ENCODE data around the gene TBC1D10A. TPM values are rescaled to one million over a fixed set of nuclear protein-coding genes. Genes with fewer than 3 reads are reported as not detected.

The TBC1D10A gene
- polyA plus RNA-seq, 1 of the 3 experiments (the other 2 are of a cell fraction) = 15.3 TPM

DNA sequence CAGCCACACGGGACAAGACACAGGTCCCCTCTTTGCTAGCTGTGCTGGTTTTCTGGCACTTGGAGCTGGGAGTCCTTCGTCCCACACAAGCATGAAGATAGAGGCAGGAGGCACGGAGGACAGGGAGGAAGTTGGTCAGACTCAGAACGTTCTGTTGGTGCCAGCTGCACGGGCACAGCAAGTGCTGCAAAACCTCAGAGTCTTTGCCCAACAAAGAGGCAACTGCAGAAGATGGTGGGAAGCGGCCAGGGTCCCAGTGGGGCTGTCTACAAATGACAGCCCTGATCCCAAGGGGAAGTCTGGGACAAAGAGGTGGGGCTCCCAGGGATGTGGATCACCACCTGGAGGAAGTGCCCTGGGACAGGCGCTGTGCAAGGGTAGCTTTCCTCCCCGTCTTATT lies 50.7 kb downstream of the TBC1D10A start:
- Histone ChIP-seq H3K9me3 (no peaks in the 10 kb centered on the region), H3F3A (replicated peaks; ENCODE audit: insufficient read depth) (peaks cover 26% of the 10 kb centered on the region), H3K9ac (no peak overlapping the region), H2AFZ (ENCODE audit: low read depth) (no peak overlapping the region), H3K4me1 (ENCODE audit: control insufficient read depth in 1 of 2, insufficient read depth in 2 of 2, low read depth in 1 of 2, low read length in 1 of 2) (peaks cover 0 to 14% of the 10 kb centered on the region in 2 experiments; a peak in 2 of 4 replicates), H3K9me2 (no peaks in the 10 kb centered on the region), H3K4me3 (ENCODE audit: low read depth in 2 of 2, low read length in 1 of 2) (no peak overlapping the region), H3K36me3 (replicated peaks in 1 of 2; ENCODE audit: control insufficient read depth in 1 of 2, insufficient read depth in 2 of 2, low read length in 1 of 2) (no peaks in the 10 kb centered on the region), H4K20me1 (ENCODE audit: insufficient read depth) (no peaks in the 10 kb centered on the region), H3K79me2 (ENCODE audit: insufficient read depth) (no peaks in the 10 kb centered on the region), H3K4me2 (no peak overlapping the region), H3K27ac (ENCODE audit: low read depth in 2 of 2, low read length in 1 of 2) (no peak overlapping the region), H3K27me3 (ENCODE audit: insufficient read depth) (no peaks in the 10 kb centered on the region)
- WGBS (ENCODE audit: low lambda C conversion rate) = 94% methylated on average over 6 of the region's 8 CpGs
- ChIA-PET CTCF (interaction anchor here (1.3 to 3.1 kb wide), 3 partner anchors 10 to 111 kb away, joined by 3 to 23 read pairs (median 8); partner anchors contain the start of gene RNF215), POLR2A (no interaction called here)
- no peak for TF ChIP-seq EZH2phosphoT487 (IDR thresholded peaks at IDR 0.05; ENCODE audit: borderline replicate concordance, low read depth)
- no peak for TF ChIP-seq JUND (IDR thresholded peaks at IDR 0.05)
- TF ChIP-seq TAF1 (IDR thresholded peaks at IDR 0.05; ENCODE audit: borderline replicate concordance, low read depth, low read length) = no peak
- no peak for DNase-seq

DNA sequence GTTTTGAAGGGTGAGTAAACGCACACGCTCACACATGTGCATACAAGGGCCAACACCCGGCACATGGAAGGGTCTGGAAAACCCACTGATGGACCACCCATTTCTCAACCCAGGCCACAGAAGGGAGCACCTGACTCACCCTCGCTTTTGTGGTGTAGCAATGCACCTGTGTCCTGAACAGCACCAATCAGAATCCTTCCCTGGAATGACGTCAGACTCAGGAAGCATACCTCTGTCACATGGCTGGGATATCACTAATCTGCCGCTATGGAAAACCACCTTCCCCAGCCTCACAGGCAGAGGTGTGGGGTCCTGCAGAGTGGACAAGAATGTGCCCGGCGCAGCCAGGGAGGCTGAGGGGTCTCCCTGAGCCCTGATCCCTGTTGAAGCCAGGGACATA lies 51.1 kb downstream of the TBC1D10A start:
- CTCF ChIA-PET = interaction anchor here (1.1 to 2.0 kb wide), 4 partner anchors 10 to 112 kb away, joined by 3 to 8 read pairs (median 5); partner anchors contain the start of gene RNF215
- H3K4me3 ChIP-seq (ENCODE audit: low read depth in 2 of 2, low read length in 1 of 2) = no peak overlapping the region
- WGBS (ENCODE audit: low lambda C conversion rate) = 90% methylated on average over 5 of the region's 8 CpGs

DNA sequence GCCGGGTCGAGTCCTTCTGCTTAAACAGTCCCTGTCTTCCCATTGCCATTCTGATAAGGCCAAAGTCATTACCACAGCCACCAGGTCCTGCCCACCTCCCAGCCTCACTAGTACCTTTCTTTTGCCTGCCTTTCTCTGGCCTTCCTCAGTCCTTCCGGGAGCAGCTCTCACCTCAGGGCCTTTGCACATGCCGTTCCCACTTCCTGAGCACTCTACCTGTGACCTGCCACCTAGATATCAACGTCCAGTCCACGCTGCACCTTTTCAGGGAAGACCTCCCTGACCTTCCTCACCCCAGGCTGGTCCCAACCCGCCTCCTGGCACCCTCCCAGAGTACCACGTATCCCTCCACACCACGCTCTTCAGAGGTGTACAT lies 52.3 kb downstream of the TBC1D10A start:
- Histone ChIP-seq H3K9me3 (no peaks in the 10 kb centered on the region), H3K36me3 (replicated peaks in 1 of 2; ENCODE audit: control insufficient read depth in 1 of 2, insufficient read depth in 2 of 2, low read length in 1 of 2) (no peaks in the 10 kb centered on the region), H3K4me1 (ENCODE audit: control insufficient read depth in 1 of 2, insufficient read depth in 2 of 2, low read depth in 1 of 2, low read length in 1 of 2) (peaks cover 0 to 14% of the 10 kb centered on the region in 2 experiments; a peak in 2 of 4 replicates), H2AFZ (ENCODE audit: low read depth) (no peak overlapping the region), H3K27me3 (ENCODE audit: insufficient read depth) (no peaks in the 10 kb centered on the region), H3K9ac (no peak overlapping the region), H3K9me2 (no peaks in the 10 kb centered on the region), H3F3A (replicated peaks; ENCODE audit: insufficient read depth) (peaks cover 18% of the 10 kb centered on the region), H3K4me2 (no peak overlapping the region), H3K4me3 (ENCODE audit: low read depth in 2 of 2, low read length in 1 of 2) (no peak overlapping the region), H3K79me2 (ENCODE audit: insufficient read depth) (no peaks in the 10 kb centered on the region), H4K20me1 (ENCODE audit: insufficient read depth) (no peaks in the 10 kb centered on the region), H3K27ac (ENCODE audit: low read depth in 2 of 2, low read length in 1 of 2) (no peak overlapping the region)
- ChIA-PET POLR2A (no interaction called here), CTCF (interaction anchor here (1.1 to 2.0 kb wide), 5 partner anchors 11 to 166 kb away, joined by 3 to 8 read pairs (median 5); partner anchors contain the start of gene RNF215)
- no peak for DNase-seq
- WGBS (ENCODE audit: low lambda C conversion rate) = 86% methylated on average over 9 of the region's 9 CpGs
- no peak for TF ChIP-seq RFX5 (IDR thresholded peaks at IDR 0.05; ENCODE audit: low read length)
- TF ChIP-seq CHD2 (IDR thresholded peaks at IDR 0.05; ENCODE audit: low read length, partially characterized antibody) = no peak
- TF ChIP-seq, protein P1, sequence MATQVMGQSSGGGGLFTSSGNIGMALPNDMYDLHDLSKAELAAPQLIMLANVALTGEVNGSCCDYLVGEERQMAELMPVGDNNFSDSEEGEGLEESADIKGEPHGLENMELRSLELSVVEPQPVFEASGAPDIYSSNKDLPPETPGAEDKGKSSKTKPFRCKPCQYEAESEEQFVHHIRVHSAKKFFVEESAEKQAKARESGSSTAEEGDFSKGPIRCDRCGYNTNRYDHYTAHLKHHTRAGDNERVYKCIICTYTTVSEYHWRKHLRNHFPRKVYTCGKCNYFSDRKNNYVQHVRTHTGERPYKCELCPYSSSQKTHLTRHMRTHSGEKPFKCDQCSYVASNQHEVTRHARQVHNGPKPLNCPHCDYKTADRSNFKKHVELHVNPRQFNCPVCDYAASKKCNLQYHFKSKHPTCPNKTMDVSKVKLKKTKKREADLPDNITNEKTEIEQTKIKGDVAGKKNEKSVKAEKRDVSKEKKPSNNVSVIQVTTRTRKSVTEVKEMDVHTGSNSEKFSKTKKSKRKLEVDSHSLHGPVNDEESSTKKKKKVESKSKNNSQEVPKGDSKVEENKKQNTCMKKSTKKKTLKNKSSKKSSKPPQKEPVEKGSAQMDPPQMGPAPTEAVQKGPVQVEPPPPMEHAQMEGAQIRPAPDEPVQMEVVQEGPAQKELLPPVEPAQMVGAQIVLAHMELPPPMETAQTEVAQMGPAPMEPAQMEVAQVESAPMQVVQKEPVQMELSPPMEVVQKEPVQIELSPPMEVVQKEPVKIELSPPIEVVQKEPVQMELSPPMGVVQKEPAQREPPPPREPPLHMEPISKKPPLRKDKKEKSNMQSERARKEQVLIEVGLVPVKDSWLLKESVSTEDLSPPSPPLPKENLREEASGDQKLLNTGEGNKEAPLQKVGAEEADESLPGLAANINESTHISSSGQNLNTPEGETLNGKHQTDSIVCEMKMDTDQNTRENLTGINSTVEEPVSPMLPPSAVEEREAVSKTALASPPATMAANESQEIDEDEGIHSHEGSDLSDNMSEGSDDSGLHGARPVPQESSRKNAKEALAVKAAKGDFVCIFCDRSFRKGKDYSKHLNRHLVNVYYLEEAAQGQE (IDR thresholded peaks at IDR 0.05; ENCODE audit: low read depth, low read length) = no peak
- TF ChIP-seq FOXJ3 (CRISPR knock-in tag; IDR thresholded peaks at IDR 0.05) = no peak
- TF ChIP-seq, protein P2, sequence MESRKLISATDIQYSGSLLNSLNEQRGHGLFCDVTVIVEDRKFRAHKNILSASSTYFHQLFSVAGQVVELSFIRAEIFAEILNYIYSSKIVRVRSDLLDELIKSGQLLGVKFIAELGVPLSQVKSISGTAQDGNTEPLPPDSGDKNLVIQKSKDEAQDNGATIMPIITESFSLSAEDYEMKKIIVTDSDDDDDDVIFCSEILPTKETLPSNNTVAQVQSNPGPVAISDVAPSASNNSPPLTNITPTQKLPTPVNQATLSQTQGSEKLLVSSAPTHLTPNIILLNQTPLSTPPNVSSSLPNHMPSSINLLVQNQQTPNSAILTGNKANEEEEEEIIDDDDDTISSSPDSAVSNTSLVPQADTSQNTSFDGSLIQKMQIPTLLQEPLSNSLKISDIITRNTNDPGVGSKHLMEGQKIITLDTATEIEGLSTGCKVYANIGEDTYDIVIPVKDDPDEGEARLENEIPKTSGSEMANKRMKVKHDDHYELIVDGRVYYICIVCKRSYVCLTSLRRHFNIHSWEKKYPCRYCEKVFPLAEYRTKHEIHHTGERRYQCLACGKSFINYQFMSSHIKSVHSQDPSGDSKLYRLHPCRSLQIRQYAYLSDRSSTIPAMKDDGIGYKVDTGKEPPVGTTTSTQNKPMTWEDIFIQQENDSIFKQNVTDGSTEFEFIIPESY (IDR thresholded peaks at IDR 0.05; ENCODE audit: borderline replicate concordance, low read depth) = no peak
- TF ChIP-seq, protein P3, sequence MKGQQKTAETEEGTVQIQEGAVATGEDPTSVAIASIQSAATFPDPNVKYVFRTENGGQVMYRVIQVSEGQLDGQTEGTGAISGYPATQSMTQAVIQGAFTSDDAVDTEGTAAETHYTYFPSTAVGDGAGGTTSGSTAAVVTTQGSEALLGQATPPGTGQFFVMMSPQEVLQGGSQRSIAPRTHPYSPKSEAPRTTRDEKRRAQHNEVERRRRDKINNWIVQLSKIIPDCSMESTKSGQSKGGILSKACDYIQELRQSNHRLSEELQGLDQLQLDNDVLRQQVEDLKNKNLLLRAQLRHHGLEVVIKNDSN (IDR thresholded peaks at IDR 0.05; ENCODE audit: borderline replicate concordance, low read depth) = no peak
- no peak for TF ChIP-seq MEF2A (IDR thresholded peaks at IDR 0.05; ENCODE audit: borderline replicate concordance, low read depth)
- TF ChIP-seq POLR2AphosphoS5 (IDR thresholded peaks at IDR 0.05; ENCODE audit: low read depth, low read length) = no peak
- TF ChIP-seq FOXM1 (IDR thresholded peaks at IDR 0.05; ENCODE audit: low read depth) = no peak
- TF ChIP-seq MXI1 (IDR thresholded peaks at IDR 0.05; ENCODE audit: low read depth, low read length) = no peak

More for the DNA sequence above, 51.1 kb downstream of the TBC1D10A start:
- no peaks in the 10 kb centered on the region for H3K79me2 ChIP-seq (ENCODE audit: insufficient read depth)
- H3K9ac ChIP-seq = no peak overlapping the region
- peaks cover 0 to 14% of the 10 kb centered on the region in 2 experiments; a peak in 2 of 4 replicates for H3K4me1 ChIP-seq (ENCODE audit: control insufficient read depth in 1 of 2, insufficient read depth in 2 of 2, low read depth in 1 of 2, low read length in 1 of 2)
- H3K27me3 ChIP-seq (ENCODE audit: insufficient read depth) = no peaks in the 10 kb centered on the region
- POLR2A ChIA-PET = no interaction called here
- H3K4me2 ChIP-seq = no peak overlapping the region
- H3F3A ChIP-seq (replicated peaks; ENCODE audit: insufficient read depth) = peaks cover 23% of the 10 kb centered on the region
- no peaks in the 10 kb centered on the region for H4K20me1 ChIP-seq (ENCODE audit: insufficient read depth)
- no peak overlapping the region for H3K27ac ChIP-seq (ENCODE audit: low read depth in 2 of 2, low read length in 1 of 2)
- H3K9me3 ChIP-seq = no peaks in the 10 kb centered on the region
- no peaks in the 10 kb centered on the region for H3K36me3 ChIP-seq (replicated peaks in 1 of 2; ENCODE audit: control insufficient read depth in 1 of 2, insufficient read depth in 2 of 2, low read length in 1 of 2)
- TF ChIP-seq TEAD4 (IDR thresholded peaks at IDR 0.05; ENCODE audit: borderline replicate concordance, insufficient read depth) = no peak
- TF ChIP-seq, protein P4, sequence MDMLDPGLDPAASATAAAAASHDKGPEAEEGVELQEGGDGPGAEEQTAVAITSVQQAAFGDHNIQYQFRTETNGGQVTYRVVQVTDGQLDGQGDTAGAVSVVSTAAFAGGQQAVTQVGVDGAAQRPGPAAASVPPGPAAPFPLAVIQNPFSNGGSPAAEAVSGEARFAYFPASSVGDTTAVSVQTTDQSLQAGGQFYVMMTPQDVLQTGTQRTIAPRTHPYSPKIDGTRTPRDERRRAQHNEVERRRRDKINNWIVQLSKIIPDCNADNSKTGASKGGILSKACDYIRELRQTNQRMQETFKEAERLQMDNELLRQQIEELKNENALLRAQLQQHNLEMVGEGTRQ (IDR thresholded peaks at IDR 0.05; ENCODE audit: borderline replicate concordance, low read depth, low read length) = no peak
- H3K9me2 ChIP-seq = no peaks in the 10 kb centered on the region
- DNase-seq = no peak
- no peak overlapping the region for H2AFZ ChIP-seq (ENCODE audit: low read depth)
